GM12878 (cell line): ENCODE data around the gene KIAA0319L. TPM values are rescaled to one million over a fixed set of nuclear protein-coding genes. Genes with fewer than 3 reads are reported as not detected.

Source experiments
- ATAC-seq: fragments of 200-7000 bp; cut with Tn5 transposase; 3 replicates; pipeline ENCODE4 v1.9.1; 2020; ENCODE audit warnings: mild to moderate bottlenecking, moderate library complexity
- BruUV-seq: library from RNA; stranded (reverse); fragments of 400-500 nt; replicated peaks from 2 replicates; lab custom pipeline; 2021; lab: Mats Ljungman, UMichigan
- CTCF ChIA-PET: fragments of 300-600 bp; sonication (Branson Sonifier 250); formaldehyde crosslinking; extraction: SDS; loops from one replicate; lab custom pipeline; 2021; ENCODE audit warnings: inconsistent platforms; lab: Yijun Ruan, JAX
- POLR2A ChIA-PET: fragments of 350-600 bp; formaldehyde crosslinking; extraction: SDS; loops from one replicate; lab custom pipeline; 2021; ENCODE audit warnings: inconsistent platforms; lab: Charles Lee
- RAD21 ChIA-PET: fragments of 300-600 bp; sonication (Branson Sonifier 250); formaldehyde crosslinking; loops from one replicate; lab custom pipeline; 2023; ENCODE audit warnings: antibody characterized with exemption; ENCODE audit not compliant: unreplicated experiment; lab: Charles Lee
- SMC1A ChIA-PET: fragments of 300-600 bp; sonication (Branson Sonifier 250); formaldehyde crosslinking; loops from one replicate; lab custom pipeline; 2023; ENCODE audit not compliant: unreplicated experiment, uncharacterized antibody; lab: Charles Lee
- DNase-seq: peaks from one replicate; pipeline ENCODE4 v3.0.0-alpha.2; 2011; ENCODE audit warnings: low read depth, low spot score
- FAIRE-seq: peaks from 3 replicates; lab custom pipeline; 2011; peaks lifted over from hg19 to GRCh38; lab: Jason Lieb, UNC
- H2AFZ ChIP-seq: 2 replicates; pipeline ENCODE4 v1.6.0; 2011; ENCODE audit warnings: low read depth, low read length, control low read depth; ENCODE audit not compliant: control insufficient read depth
- H3K27ac ChIP-seq: 2 replicates; pipeline ENCODE4 v1.5.1; 2011; ENCODE audit warnings: control low read depth; ENCODE audit not compliant: control insufficient read depth, insufficient read depth
- H3K27me3 ChIP-seq, 2 experiments: replicated peaks in 1 of 2; 2 replicates each; pipeline versions ENCODE4 v1.6.0 to v1.6.1; 2011; ENCODE audit warnings: low read length in 1 of 2; ENCODE audit not compliant: control insufficient read depth in 2 of 2, insufficient read depth in 2 of 2
- H3K36me3 ChIP-seq, 2 experiments: 2 replicates each; pipeline ENCODE4 v1.5.1; 2011; ENCODE audit warnings: low read length in 1 of 2; ENCODE audit not compliant: control insufficient read depth in 2 of 2, insufficient read depth in 2 of 2
- H3K4me1 ChIP-seq: 2 replicates; pipeline ENCODE4 v1.6.1; 2011; ENCODE audit warnings: mild to moderate bottlenecking, low read length, moderate library complexity, mixed read lengths; ENCODE audit not compliant: control insufficient read depth, insufficient read depth
- H3K4me2 ChIP-seq: 2 replicates; pipeline ENCODE4 v1.6.0; 2011; ENCODE audit warnings: control low read depth; ENCODE audit not compliant: control insufficient read depth, insufficient read depth
- H3K4me3 ChIP-seq: fragments of 200-600 bp; sonication (generic); 2 replicates; pipeline ENCODE4 v1.5.1; 2016
- H3K79me2 ChIP-seq: 2 replicates; pipeline ENCODE4 v1.6.0; 2011; ENCODE audit warnings: low read length; ENCODE audit not compliant: control insufficient read depth, insufficient read depth
- H3K9ac ChIP-seq: 2 replicates; pipeline ENCODE4 v1.8.0; 2011; ENCODE audit warnings: low read length, control low read depth, mixed read lengths; ENCODE audit not compliant: control insufficient read depth, insufficient read depth
- H3K9me3 ChIP-seq: replicated peaks from 3 replicates; pipeline ENCODE4 v1.5.1; 2011; ENCODE audit warnings: mild to moderate bottlenecking, low read length; ENCODE audit not compliant: control insufficient read depth, insufficient read depth
- H4K20me1 ChIP-seq: 2 replicates; pipeline ENCODE4 v1.6.0; 2011; ENCODE audit not compliant: control insufficient read depth, insufficient read depth
- ATF3 ChIP-seq: IDR thresholded peaks from 2 replicates; pipeline ENCODE4 v1.6.1; 2011; ENCODE audit warnings: low read depth, mild to moderate bottlenecking, low read length, moderate library complexity, borderline replicate concordance; ENCODE audit errors: extremely low read depth
- CEBPZ ChIP-seq: fragments of 150-350 bp; IDR thresholded peaks from 2 replicates; pipeline ENCODE4 v1.6.1; 2016; ENCODE audit warnings: low read depth, low read length
- GABPA ChIP-seq: IDR thresholded peaks from 2 replicates; pipeline ENCODE4 v1.6.1; 2014; ENCODE audit warnings: antibody characterized with exemption, low read depth, mild to moderate bottlenecking, inconsistent platforms
- HSF1 ChIP-seq: fragments of 150-350 bp; IDR thresholded peaks from 2 replicates; pipeline ENCODE4 v1.6.1; 2014; ENCODE audit warnings: mild to moderate bottlenecking, low read depth, low read length
- MEF2B ChIP-seq: fragments of 450-650 bp; IDR thresholded peaks from 2 replicates; pipeline ENCODE4 v1.6.1; 2018; ENCODE audit warnings: mild to moderate bottlenecking, moderate library complexity; ENCODE audit not compliant: partially characterized antibody, poor library complexity, severe bottlenecking
- PKNOX1 ChIP-seq: fragments of 450-650 bp; IDR thresholded peaks from 2 replicates; pipeline ENCODE4 v1.6.1; 2016; ENCODE audit warnings: mild to moderate bottlenecking
- POU2F2 ChIP-seq: IDR thresholded peaks from 3 replicates; pipeline ENCODE4 v1.6.1; 2011; ENCODE audit warnings: low read depth, mild to moderate bottlenecking, low read length, borderline replicate concordance
- RAD51 ChIP-seq: fragments of 450-650 bp; IDR thresholded peaks from 2 replicates; pipeline ENCODE4 v1.6.1; 2016; ENCODE audit warnings: moderate library complexity, mild to moderate bottlenecking, inconsistent platforms
- RUNX3 ChIP-seq: IDR thresholded peaks from 2 replicates; pipeline ENCODE4 v1.6.1; 2012; ENCODE audit warnings: low read length, inconsistent platforms
- SP1 ChIP-seq: IDR thresholded peaks from one replicate; pipeline ENCODE4 v1.6.1; 2011; ENCODE audit warnings: low read depth, low read length
- SUZ12 ChIP-seq: fragments of 200-600 bp; sonication (generic); IDR thresholded peaks from one replicate; pipeline ENCODE4 v1.6.1; 2018; ENCODE audit warnings: antibody characterized with exemption, mild to moderate bottlenecking; ENCODE audit not compliant: unreplicated experiment
- ZBTB11 ChIP-seq: fragments of 450-650 bp; formaldehyde crosslinking; IDR thresholded peaks from 2 replicates; pipeline ENCODE4 v1.5.0; 2022; ENCODE audit warnings: mild to moderate bottlenecking, missing genetic modification characterization
- WGBS: methylation state at CpG from one replicate; pipeline ENCODE4 v1.1.6; 2016; ENCODE audit warnings: low lambda C conversion rate; ENCODE audit not compliant: insufficient replicate concordance, insufficient coverage; ENCODE audit errors: missing lambda C conversion rate; 5-methylcytosine and 5-hydroxymethylcytosine counted together
- in situ Hi-C: fragments of 300-500 bp; cut with MboI; formaldehyde crosslinking; loops from 9 replicates; pipeline ENCODE4 v1.14.3; 2018; ENCODE audit warnings: mixed read lengths
- intact Hi-C: fragments of 100-400 bp; cut with micrococcal nuclease; formaldehyde crosslinking; loops from one replicate; pipeline ENCODE4 v1.14.2; 2022; ENCODE audit not compliant: unreplicated experiment
- polyA plus RNA-seq, 11 experiments: library from polyadenylated mRNA; depleted of rRNA in 4 of 11; unstranded in 6 of 11; stranded (reverse) in 5 of 11; fragments of >200 nt; fragmentation: Nextera tagmentation in 4 of 11; fragmentation: Illumina TruSeq in 1 of 11; extraction: Ambion mirVana in 4 of 11; extraction: Trizol in 1 of 11; gene quantifications; 1 replicate in 1 of 11; 2 replicates in 10 of 11; pipeline versions ENCODE4 v1.2.1 to v1.2.3, GENCODE V29; 2011 to 2016; ENCODE audit warnings: inconsistent platforms in 2 of 11, missing spikeins in 2 of 11, low read depth in 1 of 11
- total RNA-seq, 4 experiments: library from RNA; depleted of rRNA in 3 of 4; stranded (reverse); fragments of >200 nt in 3 of 4; fragmentation: Illumina TruSeq in 1 of 4; extraction: Trizol in 1 of 4; gene quantifications; 2 replicates each; pipeline versions ENCODE4 v1.2.1 to v1.2.3, GENCODE V29; 2013 to 2021

KIAA0319L gene
- total and polyA plus RNA-seq, 10 of the 15 experiments (the other 5 are each of a cell fraction or from before 2014, with no cell fraction given) = 2.6 to 57.8 (median 25.4) TPM

- Histone ChIP-seq H3K4me1 (no peaks in the 10 kb centered on the region), H3K9me3 (no peaks in the 10 kb centered on the region; the same call in 2 of the 3 replicates), H3K4me2 (no peak overlapping the region), H3K4me3 (no peak overlapping the region), H3K27ac (no peak overlapping the region), H2AFZ (no peak overlapping the region), H3K36me3 (peaks cover 0 to 22% of the 10 kb centered on the region in 2 experiments; a peak in 2 of 4 replicates), H4K20me1 (no peaks in the 10 kb centered on the region), H3K79me2 (no peaks in the 10 kb centered on the region), H3K27me3 (no peaks in the 10 kb centered on the region), H3K9ac (no peak overlapping the region)
- FAIRE-seq (no peak), ATAC-seq (no peak), DNase-seq (no peak)
- intact Hi-C loops = no loop called here
- WGBS = 92% methylated on average over 6 of the region's 6 CpGs
- TF ChIP-seq SP1 = no peak
- TF ChIP-seq SUZ12 = no peak
- TF ChIP-seq CEBPZ = no peak
- no peak for TF ChIP-seq PKNOX1
- TF ChIP-seq ATF3 = no peak
- no peak for TF ChIP-seq POU2F2
- no peak for TF ChIP-seq ZBTB11 (CRISPR knock-in tag)
- no peak for TF ChIP-seq GABPA
- no peak for TF ChIP-seq HSF1
- TF ChIP-seq MEF2B = no peak
- TF ChIP-seq RUNX3 = no peak
- TF ChIP-seq RAD51 = no peak
- CTCF ChIA-PET = interaction anchor here (0.5 to 1.8 kb wide), 8 partner anchors 10 to 523 kb away, joined by 3 to 6 read pairs (median 4); no protein-coding TSS in a partner anchor
- in situ Hi-C loops = no loop called here
- RAD21 ChIA-PET = no interaction called here
- POLR2A ChIA-PET = interaction anchor here (1.3 kb wide), 1 partner anchor 9 kb away, joined by 6 read pairs; no protein-coding TSS in a partner anchor
- SMC1A ChIA-PET = interaction anchor here (1.0 to 1.5 kb wide), 3 partner anchors 24 to 89 kb away, joined by 3 read pairs; no protein-coding TSS in a partner anchor
- no TSS peak for BruUV-seq
These were observed 81.1 kb downstream of the KIAA0319L start for GRCh38 chr1:35475856-35476674.
